ENCODE data around the gene IL1R2. TPM values are rescaled to one million over a fixed set of nuclear protein-coding genes. Genes with fewer than 3 reads are reported as not detected.

IL1R2 gene
- total RNA-seq, 1 experiment from 2014 or later: not detected

DNA sequence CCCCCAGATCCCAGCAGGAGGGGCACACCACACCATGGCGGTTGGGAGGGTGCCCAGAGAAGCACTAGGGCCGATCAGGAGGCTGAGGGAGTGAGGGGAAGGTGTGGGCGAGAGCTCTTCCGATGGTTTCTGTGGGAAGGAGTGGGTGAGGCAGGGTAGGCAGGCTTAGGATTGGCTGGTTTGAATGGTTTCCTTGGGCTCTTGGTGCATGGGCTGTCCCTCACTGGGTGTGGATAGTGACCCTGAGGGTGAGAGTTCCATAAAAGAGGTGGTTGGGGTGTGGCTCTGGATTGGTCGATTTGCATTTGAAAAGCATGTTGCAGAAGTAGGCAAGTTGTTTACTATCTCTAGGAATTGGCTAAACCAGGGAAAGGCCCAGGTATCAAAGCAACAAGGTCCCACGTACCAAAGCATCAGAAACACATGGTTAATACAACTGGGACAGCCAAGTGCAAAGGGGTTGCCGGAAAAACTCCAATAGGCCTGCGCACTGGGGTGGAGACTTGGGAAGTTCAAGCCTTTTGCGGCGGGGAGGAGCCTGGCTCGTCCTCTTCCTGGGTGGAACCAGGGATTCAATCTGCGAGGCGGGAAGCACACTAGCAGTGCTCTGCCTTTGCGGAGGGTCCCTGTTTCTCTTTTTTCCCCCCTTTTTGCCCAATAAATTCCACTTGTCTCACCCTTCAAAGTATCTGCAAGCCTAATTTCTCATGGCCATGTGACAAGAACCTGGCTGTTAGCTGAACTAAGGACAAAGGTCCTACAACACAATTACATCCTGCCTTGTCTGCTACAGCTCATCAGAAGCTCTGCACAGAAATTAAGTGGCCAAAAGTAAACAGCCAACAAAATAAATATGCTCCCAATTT lies 43.2 kb downstream of the IL1R2 start:
- no peak for DNase-seq (ENCODE audit: low read depth in 1 of 2, low spot score in 2 of 2)
- no peak overlapping the region for H3K4me3 ChIP-seq
- H3K27me3 ChIP-seq (replicated peaks): no peaks in the 10 kb centered on the region
- H3K36me3 ChIP-seq: no peaks in the 10 kb centered on the region
- H3K27ac ChIP-seq: no peak overlapping the region
- H3K9me3 ChIP-seq (replicated peaks): no peaks in the 10 kb centered on the region
- H3K4me1 ChIP-seq (replicated peaks): peaks cover 41% of the 10 kb centered on the region

GRCh38 chr2:102037681-102038080 lies 45.9 kb downstream of the IL1R2 start:
- Histone ChIP-seq H3K27me3 (replicated peaks) (no peaks in the 10 kb centered on the region), H3K36me3 (no peaks in the 10 kb centered on the region), H3K4me3 (no peak overlapping the region), H3K9me3 (replicated peaks) (no peaks in the 10 kb centered on the region), H3K27ac (no peak overlapping the region), H3K4me1 (replicated peaks) (peaks cover 40% of the 10 kb centered on the region)
- no peak for DNase-seq (ENCODE audit: low read depth in 1 of 2, low spot score in 2 of 2)

DNA sequence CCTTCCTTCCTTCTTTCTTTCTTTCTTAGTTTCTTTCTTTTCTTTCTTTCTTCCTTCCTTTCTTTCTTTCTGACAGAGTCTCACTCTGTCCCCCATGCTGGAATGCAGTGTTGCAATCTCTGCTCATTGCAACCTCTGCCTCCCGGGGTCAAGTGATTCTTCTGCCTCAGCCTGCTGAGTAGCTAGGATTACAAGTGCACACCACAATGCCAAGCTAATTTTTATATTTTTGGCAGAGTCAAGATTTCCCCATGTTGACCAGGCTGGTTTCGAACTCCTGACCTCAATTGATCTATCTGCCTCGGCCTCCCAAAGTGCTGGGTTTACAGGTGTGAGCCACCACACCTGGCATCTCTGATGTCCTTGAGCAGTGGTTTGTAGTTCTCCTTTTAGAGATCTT lies 48.5 kb downstream of the IL1R2 start:
- Histone ChIP-seq H3K27ac (no peak overlapping the region), H3K9me3 (replicated peaks) (no peaks in the 10 kb centered on the region), H3K27me3 (replicated peaks) (no peaks in the 10 kb centered on the region), H3K4me3 (no peak overlapping the region), H3K4me1 (replicated peaks) (peaks cover 21% of the 10 kb centered on the region), H3K36me3 (no peaks in the 10 kb centered on the region)
- no peak for DNase-seq (ENCODE audit: low read depth in 1 of 2, low spot score in 2 of 2)

GRCh38 chr2:102041351-102041750 lies 49.6 kb downstream of the IL1R2 start:
- H3K27ac ChIP-seq: no peak overlapping the region
- peaks cover 25% of the 10 kb centered on the region for H3K4me1 ChIP-seq (replicated peaks)

DNA sequence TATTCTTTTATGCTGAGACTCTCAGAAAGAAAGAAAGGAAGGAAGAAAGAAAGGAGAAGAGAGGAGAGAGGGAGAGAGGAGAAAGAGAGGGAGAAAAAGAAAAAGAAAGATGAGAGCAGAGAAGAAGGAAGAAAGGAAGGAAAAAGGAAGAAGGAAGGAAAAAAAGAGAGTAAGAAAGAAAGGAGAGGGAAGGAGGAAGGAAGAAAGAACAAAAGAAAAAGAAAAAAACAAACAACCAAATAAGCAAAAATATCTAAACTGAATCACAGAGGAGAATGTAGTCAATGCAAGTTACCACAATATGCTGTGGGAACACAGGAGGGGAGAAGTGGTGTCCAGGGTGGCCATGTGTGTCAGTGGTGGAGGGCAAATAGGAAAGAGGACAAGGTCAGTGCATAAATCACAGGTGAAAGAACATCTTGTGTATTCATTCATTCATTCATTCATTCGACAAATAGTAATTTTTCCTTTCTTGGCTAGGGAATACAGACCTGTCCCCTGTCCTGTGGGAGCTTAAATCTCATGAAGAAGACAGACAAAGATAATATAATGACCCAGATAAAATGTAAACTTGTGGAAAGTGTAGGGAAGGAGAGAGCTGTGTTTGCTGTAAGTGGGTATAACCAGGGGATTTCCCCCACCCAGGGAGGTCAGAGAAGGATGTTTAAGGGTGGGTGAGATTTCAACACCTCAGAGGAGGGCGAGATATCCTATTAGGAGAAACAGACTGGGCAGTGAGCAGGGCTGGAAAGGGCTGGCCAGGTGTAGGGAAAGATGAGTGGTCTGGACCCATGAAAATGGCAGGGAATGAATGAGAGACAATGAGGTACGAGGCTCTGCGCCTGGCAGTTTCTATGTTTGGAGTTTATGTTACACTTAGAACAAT lies 50.7 kb downstream of the IL1R2 start:
- Histone ChIP-seq H3K4me3 (no peak overlapping the region), H3K27ac (no peak overlapping the region), H3K36me3 (no peaks in the 10 kb centered on the region), H3K4me1 (replicated peaks) (peaks cover 31% of the 10 kb centered on the region), H3K27me3 (replicated peaks) (no peaks in the 10 kb centered on the region), H3K9me3 (replicated peaks) (no peaks in the 10 kb centered on the region)
- DNase-seq (ENCODE audit: low read depth in 1 of 2, low spot score in 2 of 2): no peak

More at GRCh38 chr2:102041351-102041750, 49.6 kb downstream of the IL1R2 start:
- Histone ChIP-seq H3K36me3 (no peaks in the 10 kb centered on the region), H3K27me3 (replicated peaks) (no peaks in the 10 kb centered on the region), H3K9me3 (replicated peaks) (no peaks in the 10 kb centered on the region), H3K4me3 (no peak overlapping the region)
- DNase-seq (ENCODE audit: low read depth in 1 of 2, low spot score in 2 of 2): no peak

- no peaks in the 10 kb centered on the region for H3K36me3 ChIP-seq
- H3K4me3 ChIP-seq: no peak overlapping the region
- H3K9me3 ChIP-seq (replicated peaks): no peaks in the 10 kb centered on the region
- no peak for DNase-seq (ENCODE audit: low read depth in 1 of 2, low spot score in 2 of 2)
- H3K27me3 ChIP-seq (replicated peaks): no peaks in the 10 kb centered on the region
- H3K27ac ChIP-seq: no peak overlapping the region
- peaks cover 30% of the 10 kb centered on the region for H3K4me1 ChIP-seq (replicated peaks)
Observed at GRCh38 chr2:102043560-102043959, 51.8 kb downstream of the IL1R2 start.

DNA sequence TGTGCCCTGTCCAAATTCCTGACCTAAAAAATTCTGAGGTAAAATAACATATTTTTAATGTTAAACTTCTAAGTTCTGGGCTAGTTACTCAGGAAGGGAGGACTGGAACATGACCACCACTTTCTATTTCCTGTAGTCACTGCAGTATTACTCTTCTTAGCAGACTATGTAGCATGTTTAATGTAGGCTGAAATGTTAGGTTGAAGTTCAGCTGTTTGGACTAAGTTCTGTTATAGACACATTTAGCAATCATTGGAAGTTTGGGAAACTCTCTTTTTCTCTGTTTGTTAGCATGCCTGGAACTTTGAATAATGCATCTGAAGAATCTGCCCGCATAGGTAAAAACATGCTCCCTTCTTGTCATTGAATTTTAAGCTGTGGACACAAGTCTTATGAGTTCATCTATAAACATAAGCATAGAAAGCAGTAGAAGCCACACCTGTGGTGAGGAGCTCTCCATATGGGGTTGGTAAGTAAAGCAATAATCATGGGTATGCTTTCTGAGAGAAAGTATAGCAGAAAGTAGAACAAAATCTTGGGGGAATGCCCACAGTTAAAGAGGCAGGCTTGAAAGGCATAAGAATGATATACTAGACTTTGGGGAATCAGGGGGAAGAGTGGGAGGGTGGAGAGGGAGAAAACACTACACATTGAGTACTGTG lies 52.6 kb downstream of the IL1R2 start:
- H3K27me3 ChIP-seq (replicated peaks): no peaks in the 10 kb centered on the region
- no peak for DNase-seq (ENCODE audit: low read depth in 1 of 2, low spot score in 2 of 2)
- H3K4me3 ChIP-seq: no peak overlapping the region
- no peak overlapping the region for H3K27ac ChIP-seq
- H3K4me1 ChIP-seq (replicated peaks): peaks cover 27% of the 10 kb centered on the region
- H3K36me3 ChIP-seq: no peaks in the 10 kb centered on the region
- no peaks in the 10 kb centered on the region for H3K9me3 ChIP-seq (replicated peaks)

DNA sequence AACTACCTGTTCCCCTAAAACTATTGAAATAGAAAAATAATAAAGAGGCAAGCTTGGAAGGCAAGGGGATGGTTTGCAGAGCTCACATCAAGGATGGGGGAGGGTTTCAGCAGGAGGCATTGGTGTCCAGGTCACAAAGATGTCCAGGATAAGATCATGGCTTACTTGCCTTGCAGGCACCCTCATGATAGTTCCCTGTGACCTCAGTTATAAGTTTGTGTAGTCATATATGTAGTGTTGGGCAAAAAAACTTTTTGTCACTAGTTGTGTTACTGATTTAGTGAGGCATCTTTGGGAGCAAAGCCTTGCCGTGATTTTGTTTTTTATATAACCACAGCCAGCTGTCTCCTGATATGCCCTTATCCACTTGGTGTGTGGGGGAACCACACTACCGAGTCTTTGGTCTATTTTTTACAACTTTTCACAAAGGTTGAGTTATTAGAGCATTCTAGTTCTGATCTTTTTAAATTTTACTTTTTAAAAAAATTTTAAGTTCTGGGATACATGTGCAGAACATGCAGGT lies 53.3 kb downstream of the IL1R2 start:
- no peak for DNase-seq (ENCODE audit: low read depth in 1 of 2, low spot score in 2 of 2)
- H3K27ac ChIP-seq: no peak overlapping the region
- H3K4me1 ChIP-seq (replicated peaks): peaks cover 29% of the 10 kb centered on the region
- no peaks in the 10 kb centered on the region for H3K36me3 ChIP-seq
- no peaks in the 10 kb centered on the region for H3K27me3 ChIP-seq (replicated peaks)
- H3K9me3 ChIP-seq (replicated peaks): no peaks in the 10 kb centered on the region
- H3K4me3 ChIP-seq: no peak overlapping the region

- no peak for DNase-seq (ENCODE audit: low read depth in 1 of 2, low spot score in 2 of 2)
- peaks cover 35% of the 10 kb centered on the region for H3K4me1 ChIP-seq (replicated peaks)
- no peaks in the 10 kb centered on the region for H3K36me3 ChIP-seq
- H3K9me3 ChIP-seq (replicated peaks): no peaks in the 10 kb centered on the region
- H3K27me3 ChIP-seq (replicated peaks): no peaks in the 10 kb centered on the region
- no peak overlapping the region for H3K27ac ChIP-seq
- no peak overlapping the region for H3K4me3 ChIP-seq
Observed at GRCh38 chr2:102045697-102046096, 53.9 kb downstream of the IL1R2 start.

GRCh38 chr2:102046135-102046986 lies 54.6 kb downstream of the IL1R2 start:
- H3K27ac ChIP-seq: no peak overlapping the region
- no peak overlapping the region for H3K4me3 ChIP-seq
- H3K27me3 ChIP-seq (replicated peaks): no peaks in the 10 kb centered on the region
- no peaks in the 10 kb centered on the region for H3K9me3 ChIP-seq (replicated peaks)
- H3K36me3 ChIP-seq: no peaks in the 10 kb centered on the region
- DNase-seq (ENCODE audit: low read depth in 1 of 2, low spot score in 2 of 2): no peak
- H3K4me1 ChIP-seq (replicated peaks): peaks cover 38% of the 10 kb centered on the region

- Histone ChIP-seq H3K27me3 (replicated peaks) (no peaks in the 10 kb centered on the region), H3K4me3 (no peak overlapping the region), H3K9me3 (replicated peaks) (no peaks in the 10 kb centered on the region), H3K27ac (no peak overlapping the region), H3K36me3 (no peaks in the 10 kb centered on the region), H3K4me1 (replicated peaks) (peaks cover 36% of the 10 kb centered on the region)
- DNase-seq (ENCODE audit: low read depth in 1 of 2, low spot score in 2 of 2): no peak
Observed at GRCh38 chr2:102048465-102048864, 56.7 kb downstream of the IL1R2 start.

- peaks cover 36% of the 10 kb centered on the region for H3K4me1 ChIP-seq (replicated peaks)
- no peak overlapping the region for H3K4me3 ChIP-seq
- no peak for DNase-seq (ENCODE audit: low read depth in 1 of 2, low spot score in 2 of 2)
- H3K27ac ChIP-seq: no peak overlapping the region
- no peaks in the 10 kb centered on the region for H3K27me3 ChIP-seq (replicated peaks)
- H3K9me3 ChIP-seq (replicated peaks): no peaks in the 10 kb centered on the region
- H3K36me3 ChIP-seq: no peaks in the 10 kb centered on the region
Observed at GRCh38 chr2:102049756-102050443, 58.1 kb downstream of the IL1R2 start.
